Regular cardiac myocyte (primary cell): ENCODE data around the gene SPRR5. TPM values are rescaled to one million over a fixed set of nuclear protein-coding genes. Genes with fewer than 3 reads are reported as not detected.

ENCODE experiments used
- total RNA-seq: library from RNA; depleted of rRNA; stranded (reverse); fragments of >200 nt; gene quantifications from 2 replicates; pipeline ENCODE4 v1.2.3, GENCODE V29; 2014

Gene SPRR5
- not detected in 2 replicates for total RNA-seq

GRCh38 chr1:152946651-152947256, at the start of gene SPRR5:
Gene SPRR5 (plus strand): TSS chr1:152947206. CDS start chr1:152948555, 1,349 bp downstream.

GRCh38 chr1:152907686-152908601, 39.1 kb upstream of the SPRR5 start, which contains the start of gene IVL:
Gene IVL (plus strand): TSS chr1:152908546. CDS start chr1:152909798, 1,252 bp downstream.

GRCh38 chr1:152970495-152970894, 23.5 kb downstream of the SPRR5 start, which contains the start of gene SPRR4:
Gene SPRR4 (plus strand): TSS chr1:152970648. CDS start chr1:152971891, 1,243 bp downstream.

GRCh38 chr1:152983743-152984142, 36.7 kb downstream of the SPRR5 start, which contains the start of gene SPRR1A:
Gene SPRR1A (plus strand): TSS chr1:152984081. CDS start chr1:152985231, 1,150 bp downstream.

Other genes starting within 250 kb of the SPRR5 start
- not detected in 2 replicates for gene LCE2A, start 248.9 kb upstream of the SPRR5 start, total RNA-seq
- not detected in 2 replicates for gene LCE4A, start 239.0 kb upstream of the SPRR5 start, total RNA-seq
- gene KPRP, start 189.2 kb upstream of the SPRR5 start, total RNA-seq = not detected in 2 replicates
- gene LCE1F, start 172.1 kb upstream of the SPRR5 start, total RNA-seq = not detected in 2 replicates
- gene LCE1E, start 160.9 kb upstream of the SPRR5 start, total RNA-seq = not detected in 2 replicates
- gene LCE1D, start 150.5 kb upstream of the SPRR5 start, total RNA-seq = not detected in 2 replicates
- not detected in 2 replicates for gene LCE1C, start 140.6 kb upstream of the SPRR5 start, total RNA-seq
- gene LCE1B, start 135.2 kb upstream of the SPRR5 start, total RNA-seq = not detected in 2 replicates
- not detected in 2 replicates for gene LCE1A, start 119.7 kb upstream of the SPRR5 start, total RNA-seq
- gene LCE6A, start 104.3 kb upstream of the SPRR5 start, total RNA-seq = not detected in 2 replicates
- gene LCE7A, start 87.2 kb upstream of the SPRR5 start, total RNA-seq = not detected in 2 replicates
- gene SMCP, start 68.9 kb upstream of the SPRR5 start, total RNA-seq = not detected in 2 replicates
- not detected in 2 replicates for gene IVL, start 38.7 kb upstream of the SPRR5 start, total RNA-seq
- gene SPRR4, start 23.4 kb downstream of the SPRR5 start, total RNA-seq = not detected in 2 replicates
- gene SPRR1A, start 36.9 kb downstream of the SPRR5 start, total RNA-seq = not detected in 2 replicates
- gene SPRR3, start 54.5 kb downstream of the SPRR5 start, total RNA-seq = not detected in 2 replicates
- not detected in 2 replicates for gene SPRR1B, start 84.0 kb downstream of the SPRR5 start, total RNA-seq
- gene SPRR2D, start 93.9 kb downstream of the SPRR5 start, total RNA-seq = not detected in 2 replicates
- not detected in 2 replicates for gene SPRR2A, start 110.3 kb downstream of the SPRR5 start, total RNA-seq
- gene SPRR2B, start 124.4 kb downstream of the SPRR5 start, total RNA-seq = not detected in 2 replicates
- not detected in 2 replicates for gene SPRR2E, start 147.3 kb downstream of the SPRR5 start, total RNA-seq
- gene SPRR2F, start 166.3 kb downstream of the SPRR5 start, total RNA-seq = not detected in 2 replicates
- gene SPRR2G, start 203.7 kb downstream of the SPRR5 start, total RNA-seq = not detected in 2 replicates